ENCODE results near the gene TP63.
"Not testable (repeated sequence)": the region's sequence is repeated elsewhere in the genome, so short reads cannot be mapped to it uniquely, and the experiment has no call there.

The TP63 gene

GRCh38 chr3:189735913-189736312, 104.7 kb downstream of the TP63 start:
- no peak for TF ChIP-seq TAF1 (IDR thresholded peaks at IDR 0.05; ENCODE audit: borderline replicate concordance, low read depth, low read length)
- no peak for TF ChIP-seq POLR2AphosphoS5 (IDR thresholded peaks at IDR 0.05; ENCODE audit: low read depth, low read length)
- no peak for TF ChIP-seq POLR2A (IDR thresholded peaks at IDR 0.05; ENCODE audit: low read depth, low read length)
- FAIRE-seq, result no peak
- DNase-seq (ENCODE audit: insufficient read length), result no peak

- TF ChIP-seq POLR2AphosphoS5 (IDR thresholded peaks at IDR 0.05; ENCODE audit: low read depth, low read length) (no peak), POLR2A (IDR thresholded peaks at IDR 0.05; ENCODE audit: low read depth, low read length) (no peak)
- DNase-seq (ENCODE audit: insufficient read length) (no peak), FAIRE-seq (no peak)
Observed at GRCh38 chr3:189737071-189737470, 105.9 kb downstream of the TP63 start.

GRCh38 chr3:189737619-189738018, 106.4 kb downstream of the TP63 start:
- DNase-seq (ENCODE audit: insufficient read length) (no peak), FAIRE-seq (no peak)
- TF ChIP-seq POLR2A (IDR thresholded peaks at IDR 0.05; ENCODE audit: low read depth, low read length), result no peak
- TF ChIP-seq POLR2AphosphoS5 (IDR thresholded peaks at IDR 0.05; ENCODE audit: low read depth, low read length), result no peak
- TF ChIP-seq TAF1 (IDR thresholded peaks at IDR 0.05; ENCODE audit: borderline replicate concordance, low read depth, low read length), result no peak

- no peak for DNase-seq (ENCODE audit: insufficient read length)
- TF ChIP-seq POLR2AphosphoS5 (IDR thresholded peaks at IDR 0.05; ENCODE audit: low read depth, low read length), result no peak
- TF ChIP-seq TAF1 (IDR thresholded peaks at IDR 0.05; ENCODE audit: borderline replicate concordance, low read depth, low read length), result no peak
- no peak for TF ChIP-seq POLR2A (IDR thresholded peaks at IDR 0.05; ENCODE audit: low read depth, low read length)
- FAIRE-seq, result peak; percentile 9
Observed at GRCh38 chr3:189739378-189739777, 108.2 kb downstream of the TP63 start.

GRCh38 chr3:189740156-189740555, 109.0 kb downstream of the TP63 start:
- TF ChIP-seq TAF1 (IDR thresholded peaks at IDR 0.05; ENCODE audit: borderline replicate concordance, low read depth, low read length), result no peak
- no peak for TF ChIP-seq POLR2AphosphoS5 (IDR thresholded peaks at IDR 0.05; ENCODE audit: low read depth, low read length)
- no peak for TF ChIP-seq POLR2A (IDR thresholded peaks at IDR 0.05; ENCODE audit: low read depth, low read length)
- FAIRE-seq, result no peak
- no peak for DNase-seq (ENCODE audit: insufficient read length)

- FAIRE-seq, result no peak
- TF ChIP-seq POLR2AphosphoS5 (IDR thresholded peaks at IDR 0.05; ENCODE audit: low read depth, low read length), result no peak
- no peak for TF ChIP-seq TAF1 (IDR thresholded peaks at IDR 0.05; ENCODE audit: borderline replicate concordance, low read depth, low read length)
- no peak for TF ChIP-seq POLR2A (IDR thresholded peaks at IDR 0.05; ENCODE audit: low read depth, low read length)
- DNase-seq (ENCODE audit: insufficient read length), result no peak
Observed at GRCh38 chr3:189744235-189744634, 113.0 kb downstream of the TP63 start.

- DNase-seq (ENCODE audit: insufficient read length) (no peak), FAIRE-seq (no peak)
- TF ChIP-seq POLR2AphosphoS5 (IDR thresholded peaks at IDR 0.05; ENCODE audit: low read depth, low read length), result no peak
- no peak for TF ChIP-seq POLR2A (IDR thresholded peaks at IDR 0.05; ENCODE audit: low read depth, low read length)
- TF ChIP-seq TAF1 (IDR thresholded peaks at IDR 0.05; ENCODE audit: borderline replicate concordance, low read depth, low read length), result no peak
Observed at GRCh38 chr3:189745622-189746021, 114.4 kb downstream of the TP63 start.

- FAIRE-seq (peak; percentile 30), DNase-seq (ENCODE audit: insufficient read length) (no peak)
- TF ChIP-seq POLR2AphosphoS5 (IDR thresholded peaks at IDR 0.05; ENCODE audit: low read depth, low read length) (no peak), TAF1 (IDR thresholded peaks at IDR 0.05; ENCODE audit: borderline replicate concordance, low read depth, low read length) (no peak), POLR2A (IDR thresholded peaks at IDR 0.05; ENCODE audit: low read depth, low read length) (no peak)
Observed at GRCh38 chr3:189748046-189748445, 116.9 kb downstream of the TP63 start.

- not testable (repeated sequence) for DNase-seq (ENCODE audit: insufficient read length); FAIRE-seq
Observed at GRCh38 chr3:189750972-189751371, 119.8 kb downstream of the TP63 start.

GRCh38 chr3:189754356-189754755, 123.2 kb downstream of the TP63 start:
- no peak for DNase-seq (ENCODE audit: insufficient read length)
- TF ChIP-seq TAF1 (IDR thresholded peaks at IDR 0.05; ENCODE audit: borderline replicate concordance, low read depth, low read length) (no peak), POLR2A (IDR thresholded peaks at IDR 0.05; ENCODE audit: low read depth, low read length) (no peak), POLR2AphosphoS5 (IDR thresholded peaks at IDR 0.05; ENCODE audit: low read depth, low read length) (no peak)
- FAIRE-seq, result no peak

GRCh38 chr3:189756582-189757078, 125.4 kb downstream of the TP63 start:
- FAIRE-seq, result no peak
- DNase-seq (ENCODE audit: insufficient read length), result no peak
- no peak for TF ChIP-seq POLR2A (IDR thresholded peaks at IDR 0.05; ENCODE audit: low read depth, low read length)
- no peak for TF ChIP-seq TAF1 (IDR thresholded peaks at IDR 0.05; ENCODE audit: borderline replicate concordance, low read depth, low read length)
- no peak for TF ChIP-seq POLR2AphosphoS5 (IDR thresholded peaks at IDR 0.05; ENCODE audit: low read depth, low read length)

- DNase-seq (ENCODE audit: insufficient read length) (no peak), FAIRE-seq (peak; percentile 81)
- TF ChIP-seq TAF1 (IDR thresholded peaks at IDR 0.05; ENCODE audit: borderline replicate concordance, low read depth, low read length) (no peak), POLR2AphosphoS5 (IDR thresholded peaks at IDR 0.05; ENCODE audit: low read depth, low read length) (no peak), POLR2A (IDR thresholded peaks at IDR 0.05; ENCODE audit: low read depth, low read length) (no peak)
Observed at GRCh38 chr3:189758186-189758585, 127.0 kb downstream of the TP63 start.

- FAIRE-seq (peak; percentile 48), DNase-seq (ENCODE audit: insufficient read length) (no peak)
Observed at GRCh38 chr3:189766416-189766815, 135.2 kb downstream of the TP63 start.

More at GRCh38 chr3:189766416-189766815, 135.2 kb downstream of the TP63 start:
- TF ChIP-seq TAF1 (IDR thresholded peaks at IDR 0.05; ENCODE audit: borderline replicate concordance, low read depth, low read length), result no peak
- no peak for TF ChIP-seq POLR2A (IDR thresholded peaks at IDR 0.05; ENCODE audit: low read depth, low read length)
- TF ChIP-seq POLR2AphosphoS5 (IDR thresholded peaks at IDR 0.05; ENCODE audit: low read depth, low read length), result no peak
